ENCODE data around the gene PLCB4. TPM values are rescaled to one million over a fixed set of nuclear protein-coding genes. Genes with fewer than 3 reads are reported as not detected.

PLCB4 gene
- total RNA-seq, 2 donors from 2014 or later, result 40.4 to 53.3 TPM

GRCh38 chr20:9506964-9507369 is 438.1 kb downstream of the PLCB4 start:
- DNase-seq (ENCODE audit: low spot score), result no peak
- intact Hi-C loops (cut with DNase I), result no loop called here

GRCh38 chr20:9507544-9508239 is 438.8 kb downstream of the PLCB4 start:
- no peak for DNase-seq (ENCODE audit: low spot score)

GRCh38 chr20:9508240-9508661 is 439.4 kb downstream of the PLCB4 start:
- no peak for DNase-seq (ENCODE audit: low spot score)
- intact Hi-C loops (cut with DNase I), result no loop called here

More at GRCh38 chr20:9507544-9508239, 438.8 kb downstream of the PLCB4 start:
- intact Hi-C loops (cut with DNase I), result no loop called here

- intact Hi-C loops (cut with DNase I), result no loop called here
- peak; percentile 77 for DNase-seq (ENCODE audit: low spot score)
Observed at GRCh38 chr20:9508696-9509178, 439.9 kb downstream of the PLCB4 start.

GRCh38 chr20:9509246-9509645 is 440.4 kb downstream of the PLCB4 start:
- no peak for DNase-seq (ENCODE audit: low spot score)
- intact Hi-C loops (cut with DNase I), result no loop called here

GRCh38 chr20:9510911-9511310 is 442.0 kb downstream of the PLCB4 start:
- intact Hi-C loops (cut with DNase I), result no loop called here
- DNase-seq (ENCODE audit: low spot score), result no peak

- no peak for DNase-seq (ENCODE audit: low spot score)
- intact Hi-C loops (cut with DNase I), result no loop called here
Observed at GRCh38 chr20:9514072-9514460, 445.2 kb downstream of the PLCB4 start.

- intact Hi-C loops (cut with DNase I), result no loop called here
- peak; percentile 82 for DNase-seq (ENCODE audit: low spot score)
Observed at GRCh38 chr20:9514461-9515213, 445.8 kb downstream of the PLCB4 start, which contains the start of gene LAMP5. LAMP5 (plus strand) TSS chr20:9514590; CDS start chr20:9514853, 263 bp downstream.

GRCh38 chr20:9515214-9515585 is 446.3 kb downstream of the PLCB4 start:
- no peak for DNase-seq (ENCODE audit: low spot score)
- intact Hi-C loops (cut with DNase I), result no loop called here

GRCh38 chr20:9515741-9516233 is 446.9 kb downstream of the PLCB4 start:
- intact Hi-C loops (cut with DNase I), result no loop called here
- no peak for DNase-seq (ENCODE audit: low spot score)

- no peak for DNase-seq (ENCODE audit: low spot score)
Observed at GRCh38 chr20:9516234-9516871, 447.5 kb downstream of the PLCB4 start.

GRCh38 chr20:9517297-9518162 is 448.6 kb downstream of the PLCB4 start:
- DNase-seq (ENCODE audit: low spot score), result no peak
- intact Hi-C loops (cut with DNase I), result loop anchor here in 1 of 2 donors (1.0 kb wide), 1 partner anchor 14 kb away; no protein-coding TSS in a partner anchor

More at GRCh38 chr20:9516234-9516871, 447.5 kb downstream of the PLCB4 start:
- intact Hi-C loops (cut with DNase I), result no loop called here

- no peak for DNase-seq (ENCODE audit: low spot score)
- intact Hi-C loops (cut with DNase I), result loop anchor here in 1 of 2 donors (1.0 kb wide), 1 partner anchor 15 kb away; no protein-coding TSS in a partner anchor
Observed at GRCh38 chr20:9518576-9519175, 449.8 kb downstream of the PLCB4 start.

- no peak for DNase-seq (ENCODE audit: low spot score)
- intact Hi-C loops (cut with DNase I), result loop anchor here in 1 of 2 donors (5.0 kb wide), 1 partner anchor 1573 kb away; no protein-coding TSS in a partner anchor
Observed at GRCh38 chr20:9520086-9520485, 451.2 kb downstream of the PLCB4 start.

- intact Hi-C loops (cut with DNase I), result loop anchor here in 1 of 2 donors (5.0 kb wide), 1 partner anchor 1576 kb away; no protein-coding TSS in a partner anchor
- no peak for DNase-seq (ENCODE audit: low spot score)
Observed at GRCh38 chr20:9523636-9524035, 454.7 kb downstream of the PLCB4 start.
